ENCODE data around the gene FIBP.

FIBP gene

DNA sequence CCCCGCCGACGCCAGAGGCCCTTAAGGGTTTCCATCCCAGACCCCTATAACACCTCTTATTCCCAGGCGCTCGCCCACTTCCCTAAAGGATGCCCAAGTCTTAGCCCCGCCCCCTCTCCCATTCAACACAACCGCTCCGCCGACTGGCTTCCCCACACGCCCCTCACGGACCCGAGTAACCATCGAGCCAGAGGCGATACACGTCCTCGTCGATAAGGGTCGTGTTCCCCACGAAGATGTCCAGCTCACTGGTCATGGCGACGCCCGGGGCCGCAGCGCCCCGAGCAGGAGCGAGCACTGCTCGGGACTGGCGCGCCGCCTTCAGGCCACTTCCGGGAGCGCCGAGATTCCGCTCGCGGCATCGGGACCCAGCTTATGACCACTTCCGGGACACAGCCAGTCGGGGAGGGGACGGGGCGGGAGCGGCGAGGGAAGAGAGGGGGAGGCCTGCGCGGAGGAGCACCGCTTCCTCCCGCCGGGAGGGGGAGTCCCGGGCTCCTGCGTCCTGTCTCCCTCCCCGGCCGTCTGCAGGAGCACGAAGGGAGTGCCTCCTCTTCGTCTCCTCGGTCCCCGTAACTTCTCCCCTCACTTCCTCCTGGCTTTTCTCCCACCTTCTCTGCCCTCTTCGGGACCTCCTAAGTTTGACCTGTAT lies at the start of gene FIBP:
Gene FIBP, minus strand, starts transcription at position 309 of the 652 bp plus-strand sequence. Its CDS starts 53 bp downstream, at position 256.
- peak within 1 kb of the TSS; percentile 76 for H3K4me3 ChIP-seq (ENCODE audit: low read depth, low read length)
- peak; percentile 99 for DNase-seq (ENCODE audit: low read depth)
- TF ChIP-seq POLR2A (IDR thresholded peaks at IDR 0.05; ENCODE audit: extremely low read depth, insufficient read length) (peak; percentile 88), MAX (IDR thresholded peaks at IDR 0.05; ENCODE audit: low read depth, low read length) (peak; percentile 68), MYC (IDR thresholded peaks at IDR 0.05; ENCODE audit: low read depth, low read length) (peak; percentile 69)
- TF ChIP-seq, protein P1, sequence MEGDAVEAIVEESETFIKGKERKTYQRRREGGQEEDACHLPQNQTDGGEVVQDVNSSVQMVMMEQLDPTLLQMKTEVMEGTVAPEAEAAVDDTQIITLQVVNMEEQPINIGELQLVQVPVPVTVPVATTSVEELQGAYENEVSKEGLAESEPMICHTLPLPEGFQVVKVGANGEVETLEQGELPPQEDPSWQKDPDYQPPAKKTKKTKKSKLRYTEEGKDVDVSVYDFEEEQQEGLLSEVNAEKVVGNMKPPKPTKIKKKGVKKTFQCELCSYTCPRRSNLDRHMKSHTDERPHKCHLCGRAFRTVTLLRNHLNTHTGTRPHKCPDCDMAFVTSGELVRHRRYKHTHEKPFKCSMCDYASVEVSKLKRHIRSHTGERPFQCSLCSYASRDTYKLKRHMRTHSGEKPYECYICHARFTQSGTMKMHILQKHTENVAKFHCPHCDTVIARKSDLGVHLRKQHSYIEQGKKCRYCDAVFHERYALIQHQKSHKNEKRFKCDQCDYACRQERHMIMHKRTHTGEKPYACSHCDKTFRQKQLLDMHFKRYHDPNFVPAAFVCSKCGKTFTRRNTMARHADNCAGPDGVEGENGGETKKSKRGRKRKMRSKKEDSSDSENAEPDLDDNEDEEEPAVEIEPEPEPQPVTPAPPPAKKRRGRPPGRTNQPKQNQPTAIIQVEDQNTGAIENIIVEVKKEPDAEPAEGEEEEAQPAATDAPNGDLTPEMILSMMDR (IDR thresholded peaks at IDR 0.05; ENCODE audit: low read depth, low read length) = peak; percentile 72

DNA sequence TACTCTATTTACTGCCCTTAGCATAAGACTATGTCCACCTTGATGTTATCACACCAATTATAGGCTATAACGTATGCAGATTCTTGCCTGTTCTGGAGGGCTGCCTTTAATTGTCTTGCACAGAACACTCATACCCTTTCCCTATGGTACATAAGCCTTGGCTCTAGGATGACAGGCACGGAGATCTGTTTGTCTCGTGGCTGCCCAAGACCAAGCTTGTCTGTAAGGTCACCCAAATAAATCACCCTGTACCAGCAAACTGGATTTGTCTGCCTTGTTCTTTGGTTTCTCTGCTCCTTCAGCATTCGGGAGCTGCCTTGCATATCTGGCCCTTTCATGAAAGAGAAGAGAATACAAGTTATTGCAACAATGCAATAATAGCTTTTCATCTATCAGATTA lies 49.5 kb upstream of the FIBP start:
- TF ChIP-seq, protein P1 (IDR thresholded peaks at IDR 0.05; ENCODE audit: low read depth, low read length) = no peak
- no peak for TF ChIP-seq MYC (IDR thresholded peaks at IDR 0.05; ENCODE audit: low read depth, low read length)
- TF ChIP-seq POLR2A (IDR thresholded peaks at IDR 0.05; ENCODE audit: extremely low read depth, insufficient read length) = no peak
- TF ChIP-seq MAX (IDR thresholded peaks at IDR 0.05; ENCODE audit: low read depth, low read length) = no peak
- H3K4me3 ChIP-seq (ENCODE audit: low read depth, low read length) = no peak overlapping the region
- no peak for DNase-seq (ENCODE audit: low read depth)

- no peak overlapping the region for H3K4me3 ChIP-seq (ENCODE audit: low read depth, low read length)
- no peak for DNase-seq (ENCODE audit: low read depth)
- TF ChIP-seq MYC (IDR thresholded peaks at IDR 0.05; ENCODE audit: low read depth, low read length) (no peak), POLR2A (IDR thresholded peaks at IDR 0.05; ENCODE audit: extremely low read depth, insufficient read length) (no peak), MAX (IDR thresholded peaks at IDR 0.05; ENCODE audit: low read depth, low read length) (no peak)
- TF ChIP-seq, protein P1 (IDR thresholded peaks at IDR 0.05; ENCODE audit: low read depth, low read length) = no peak
Measured at GRCh38 chr11:65934014-65934413, 45.7 kb upstream of the FIBP start.

DNA sequence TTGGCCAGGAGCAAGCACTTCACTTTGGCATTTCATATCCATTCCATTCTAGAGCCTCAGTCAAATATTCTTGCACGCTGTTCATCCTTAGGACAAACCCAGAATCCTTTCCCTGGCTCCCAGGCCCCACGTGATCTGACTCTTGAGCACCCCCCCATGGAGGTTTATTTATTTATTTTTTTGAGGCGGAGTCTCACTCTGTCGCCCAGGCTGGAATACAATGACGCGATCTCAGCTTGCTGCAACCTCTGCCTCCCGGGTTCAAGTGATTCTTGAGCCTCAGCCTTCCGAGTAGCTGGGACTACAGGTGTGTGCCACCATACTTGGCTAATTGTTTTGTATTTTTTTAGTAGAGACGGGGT lies 44.3 kb upstream of the FIBP start:
- peak; percentile 35 for DNase-seq (ENCODE audit: low read depth)
- TF ChIP-seq MYC (IDR thresholded peaks at IDR 0.05; ENCODE audit: low read depth, low read length) = no peak
- TF ChIP-seq MAX (IDR thresholded peaks at IDR 0.05; ENCODE audit: low read depth, low read length) = no peak
- no peak for TF ChIP-seq POLR2A (IDR thresholded peaks at IDR 0.05; ENCODE audit: extremely low read depth, insufficient read length)
- TF ChIP-seq, protein P1 (IDR thresholded peaks at IDR 0.05; ENCODE audit: low read depth, low read length) = no peak
- H3K4me3 ChIP-seq (ENCODE audit: low read depth, low read length) = no peak overlapping the region

DNA sequence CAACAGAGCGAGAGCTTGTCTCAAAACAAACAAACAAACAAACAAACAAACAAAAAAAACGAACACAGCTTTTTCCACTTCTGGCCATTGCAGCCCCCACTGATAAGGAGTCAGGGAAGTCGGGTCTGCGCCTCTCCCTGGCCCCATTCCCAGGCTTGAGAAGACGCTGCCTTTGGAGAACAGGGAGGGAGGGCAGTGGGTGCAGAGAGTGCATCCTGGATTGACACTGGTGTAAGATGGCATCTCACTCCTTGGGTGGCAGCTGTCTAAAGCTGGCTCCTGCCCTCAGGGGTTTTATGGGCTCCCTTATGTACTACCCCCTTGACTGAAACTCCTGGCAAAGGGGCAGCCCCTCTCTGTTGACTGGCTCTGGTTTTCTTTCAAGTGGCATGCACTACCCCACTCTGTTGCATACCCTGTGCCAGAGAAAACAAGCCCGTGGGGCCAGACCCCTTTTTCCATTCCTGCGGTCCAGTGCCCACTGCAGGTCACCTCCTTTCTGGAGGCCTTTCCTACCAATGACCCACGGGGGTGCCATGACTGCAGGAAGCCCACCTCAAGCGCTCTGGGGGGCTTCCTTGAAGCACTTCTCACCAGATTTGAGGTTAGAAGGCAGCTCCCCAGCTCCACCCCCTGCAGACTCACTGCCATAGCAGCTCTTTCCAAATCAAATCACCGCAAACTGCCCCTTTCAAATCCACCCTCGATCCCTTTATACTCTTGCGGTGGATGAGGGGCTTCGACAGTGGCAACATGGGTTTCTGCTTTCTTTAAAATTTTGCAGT lies 43.7 kb upstream of the FIBP start:
- H3K4me3 ChIP-seq (ENCODE audit: low read depth, low read length) = no peak overlapping the region
- DNase-seq (ENCODE audit: low read depth) = no peak
- TF ChIP-seq MYC (IDR thresholded peaks at IDR 0.05; ENCODE audit: low read depth, low read length) = no peak
- TF ChIP-seq, protein P1 (IDR thresholded peaks at IDR 0.05; ENCODE audit: low read depth, low read length) = no peak
- no peak for TF ChIP-seq MAX (IDR thresholded peaks at IDR 0.05; ENCODE audit: low read depth, low read length)
- TF ChIP-seq POLR2A (IDR thresholded peaks at IDR 0.05; ENCODE audit: extremely low read depth, insufficient read length) = no peak
